B cell (primary cell): ENCODE results near the gene CD6. TPM values are rescaled to one million over a fixed set of nuclear protein-coding genes. Genes with fewer than 3 reads are reported as not detected.
A peak's percentile ranks its signal among the peaks of the same experiment; 100 is the strongest.
"Not testable (repeated sequence)": the region's sequence is repeated elsewhere in the genome, so short reads cannot be mapped to it uniquely, and the experiment has no call there.

Source experiments
- ATAC-seq: fragments of 200-7000 bp; cut with Tn5 transposase; one replicate; pipeline ENCODE4 v1.10.0; 2021; ENCODE audit warnings: low read depth, mild to moderate bottlenecking, moderate number of reproducible peaks, moderate library complexity
- CTCF ChIA-PET: fragments of 350-600 bp; sonication (Branson Sonifier 250); formaldehyde crosslinking; loops from one replicate; lab custom pipeline; 2021; ENCODE audit warnings: antibody characterized with exemption, inconsistent platforms; lab: Charles Lee
- POLR2A ChIA-PET: fragments of 350-600 bp; sonication (Branson Sonifier 250); formaldehyde crosslinking; loops from one replicate; lab custom pipeline; 2021; ENCODE audit warnings: antibody characterized with exemption; lab: Charles Lee
- DNase-seq: peaks from one replicate; pipeline ENCODE4 v3.0.0; 2013
- H2AFZ ChIP-seq: 2 replicates; pipeline ENCODE4 v1.6.1; 2012; ENCODE audit warnings: mild to moderate bottlenecking, low read depth, low read length; ENCODE audit not compliant: insufficient read depth, poor library complexity, severe bottlenecking
- H3K27ac ChIP-seq, 2 donors: 1 replicate in 1 of 2; 2 replicates in 1 of 2; pipeline ENCODE4 v1.5.1; 2012 to 2013; ENCODE audit warnings: low read length in 2 of 2, mild to moderate bottlenecking in 2 of 2, moderate library complexity in 1 of 2
- H3K27me3 ChIP-seq, 4 experiments: fragments of 200-600 bp in 1 of 4; sonication (generic) in 1 of 4; replicated peaks in 1 of 4; 1 replicate in 2 of 4; 2 replicates in 2 of 4; pipeline versions ENCODE4 v1.6.1 to v1.7.0; 2013 to 2016; ENCODE audit warnings: low read length in 3 of 4, mild to moderate bottlenecking in 2 of 4, mixed read lengths in 1 of 4, moderate library complexity in 1 of 4; ENCODE audit not compliant: insufficient read depth in 4 of 4, control insufficient read depth in 3 of 4; ENCODE audit errors: control extremely low read depth in 1 of 4
- H3K36me3 ChIP-seq, 2 experiments: replicated peaks in 1 of 2; 1 replicate in 1 of 2; 2 replicates in 1 of 2; pipeline versions ENCODE4 v1.6.1 to v1.7.1; 2013; ENCODE audit warnings: low read length in 1 of 2; ENCODE audit not compliant: insufficient read depth in 2 of 2, control insufficient read depth in 1 of 2; ENCODE audit errors: control extremely low read depth in 1 of 2, extremely low read depth in 1 of 2
- H3K4me1 ChIP-seq, 2 donors: fragments of 200-600 bp in 1 of 2; sonication (generic) in 1 of 2; 1 replicate in 1 of 2; 2 replicates in 1 of 2; pipeline versions ENCODE4 v1.5.1 to v1.6.1; 2013 to 2017; ENCODE audit warnings: low read length in 2 of 2; ENCODE audit not compliant: control insufficient read depth in 2 of 2, insufficient read depth in 2 of 2
- H3K4me2 ChIP-seq: replicated peaks from 2 replicates; pipeline ENCODE3; 2012; ENCODE audit warnings: mild to moderate bottlenecking, low read depth, low read length; ENCODE audit not compliant: poor library complexity, severe bottlenecking
- H3K4me3 ChIP-seq, 5 experiments: fragments of 200-600 bp in 1 of 5; sonication (generic) in 1 of 5; 1 replicate in 3 of 5; 2 replicates in 2 of 5; pipeline versions ENCODE4 v1.5.1 to v1.7.0; 2011 to 2016; ENCODE audit warnings: low read length in 4 of 5, mild to moderate bottlenecking in 4 of 5, low read depth in 2 of 5, control low read depth in 1 of 5, moderate library complexity in 1 of 5; ENCODE audit not compliant: insufficient read depth in 1 of 5; ENCODE audit errors: control extremely low read depth in 1 of 5, extremely low read depth in 1 of 5
- H3K79me2 ChIP-seq: fragments of 200-600 bp; sonication (generic); one replicate; pipeline ENCODE4 v1.6.0; 2016; ENCODE audit warnings: low read length; ENCODE audit not compliant: control insufficient read depth, insufficient read depth
- H3K9ac ChIP-seq: fragments of 200-600 bp; sonication (generic); 2 replicates; pipeline ENCODE4 v1.6.1; 2017; ENCODE audit warnings: mild to moderate bottlenecking, low read length, moderate library complexity
- H3K9me3 ChIP-seq, 3 donors: one replicate each; pipeline versions ENCODE4 v1.6.1 to v1.7.1; 2013; ENCODE audit warnings: low read length in 2 of 3; ENCODE audit not compliant: control insufficient read depth in 2 of 3, insufficient read depth in 1 of 3; ENCODE audit errors: control extremely low read depth in 1 of 3
- H4K20me1 ChIP-seq: 2 replicates; pipeline ENCODE4 v1.6.0; 2012; ENCODE audit warnings: mild to moderate bottlenecking, low read length; ENCODE audit not compliant: insufficient read depth, control insufficient read depth, poor library complexity, severe bottlenecking
- H3K27ac Mint-ChIP-seq: one replicate; pipeline ENCODE4 v1.8.0; 2021; ENCODE audit warnings: mixed read lengths
- H3K27me3 Mint-ChIP-seq: one replicate; pipeline ENCODE4 v1.8.0; 2021; ENCODE audit warnings: mixed read lengths
- H3K4me1 Mint-ChIP-seq: one replicate; pipeline ENCODE4 v1.8.0; 2021; ENCODE audit warnings: mixed read lengths
- H3K4me3 Mint-ChIP-seq: one replicate; pipeline ENCODE4 v1.8.0; 2021; ENCODE audit warnings: mixed read lengths
- H3K9me3 Mint-ChIP-seq: one replicate; pipeline ENCODE4 v1.8.0; 2022; ENCODE audit warnings: mixed read lengths; ENCODE audit not compliant: insufficient read depth
- CTCF ChIP-seq: fragments of 200-600 bp; IDR thresholded peaks from one replicate; pipeline ENCODE4 v1.8.0; 2022; ENCODE audit warnings: antibody characterized with exemption, mild to moderate bottlenecking
- EZH2 ChIP-seq: IDR thresholded peaks from 2 replicates; pipeline ENCODE4 v1.6.1; 2012; ENCODE audit warnings: borderline replicate concordance, low read depth, mild to moderate bottlenecking, moderate library complexity, low read length; ENCODE audit not compliant: insufficient read depth, poor library complexity, severe bottlenecking
- WGBS: methylation state at CpG from one replicate; pipeline ENCODE4 v1.1.5; 2013; ENCODE audit warnings: missing lambda C conversion rate; ENCODE audit not compliant: insufficient coverage; 5-methylcytosine and 5-hydroxymethylcytosine counted together
- intact Hi-C: fragments of 100-400 bp; cut with micrococcal nuclease; formaldehyde crosslinking; loops from one replicate; pipeline ENCODE4 v1.10.0; 2022
- polyA plus RNA-seq: library from polyadenylated mRNA; depleted of rRNA; stranded (reverse); fragments of >200 nt; gene quantifications from 2 replicates; pipeline ENCODE4 v1.2.3, GENCODE V29; 2012
- total RNA-seq, 2 donors: library from RNA; stranded (reverse); fragments of 120-200 nt in 1 of 2; gene quantifications; 1 replicate in 1 of 2; 2 replicates in 1 of 2; pipeline versions ENCODE4 v1.2.3 to v1.2.4, GENCODE V29; 2013 to 2022

Gene CD6
- total and polyA plus RNA-seq, 2 donors (not counting 1 experiment from before 2014, with no cell fraction given) = 9.3 to 13.6 TPM

GRCh38 chr11:61062181-61062930 lies 90.9 kb downstream of the CD6 start:
- 100% methylated on average over 4 of the region's 9 CpGs for WGBS
- TF ChIP-seq CTCF = no peak
- TF ChIP-seq EZH2 = no peak
- POLR2A ChIA-PET = interaction anchor here (0.6 to 2.1 kb wide), 4 partner anchors 8 to 11 kb away, joined by 3 to 9 read pairs (median 4); no protein-coding TSS in a partner anchor
- Mint-ChIP-seq H3K27ac (peak overlapping the region; percentile 86), H3K9me3 (no peaks in the 10 kb centered on the region), H3K4me1 (peaks cover 37% of the 10 kb centered on the region), H3K27me3 (no peaks in the 10 kb centered on the region), H3K4me3 (no peak overlapping the region)
- Histone ChIP-seq H3K4me3 (no peak overlapping the region), H3K4me1 (peaks cover 20 to 25% of the 10 kb centered on the region in 2 donors), H3K79me2 (no peaks in the 10 kb centered on the region), H2AFZ (no peak overlapping the region), H3K27ac (peak overlapping the region in 1 of 2 donors; percentile 44), H3K9me3 (no peaks in the 10 kb centered on the region), H3K27me3 (no peaks in the 10 kb centered on the region), H3K4me2 (peak overlapping the region; percentile 61), H3K9ac (no peak overlapping the region), H4K20me1 (no peaks in the 10 kb centered on the region), H3K36me3 (no peaks in the 10 kb centered on the region)
- ATAC-seq (no peak), DNase-seq (no peak)
- CTCF ChIA-PET = interaction anchor here (1.8 kb wide), 2 partner anchors 8 to 92 kb away, joined by 5 to 7 read pairs; no protein-coding TSS in a partner anchor
- intact Hi-C loops = loop anchor here (5.0 kb wide), 1 partner anchor 35 kb away; no protein-coding TSS in a partner anchor

GRCh38 chr11:61065236-61065635 lies 93.8 kb downstream of the CD6 start:
- H3K27ac Mint-ChIP-seq, DNase-seq, H3K27ac ChIP-seq, H3K4me3 ChIP-seq, H4K20me1 ChIP-seq, H3K9me3 Mint-ChIP-seq, ATAC-seq, H3K79me2 ChIP-seq, H3K36me3 ChIP-seq, H3K4me2 ChIP-seq, H3K27me3 ChIP-seq, H3K27me3 Mint-ChIP-seq, H2AFZ ChIP-seq, H3K9ac ChIP-seq, intact Hi-C loops, H3K4me3 Mint-ChIP-seq: not testable (repeated sequence)
- H3K9me3 ChIP-seq = peaks cover 2 to 15% (median 6%) of the 10 kb centered on the region in 3 donors
- peaks cover 25 to 40% of the 10 kb centered on the region in 2 donors for H3K4me1 ChIP-seq
- ChIA-PET CTCF (interaction anchor here (0.9 to 1.6 kb wide), 3 partner anchors 9 to 37 kb away, joined by 3 to 7 read pairs (median 3); no protein-coding TSS in a partner anchor), POLR2A (interaction anchor here (0.5 to 2.0 kb wide), 2 partner anchors 13 to 23 kb away, joined by 6 to 8 read pairs; no protein-coding TSS in a partner anchor)
- WGBS = 99% methylated on average over 13 of the region's 13 CpGs
- peaks cover 60% of the 10 kb centered on the region for H3K4me1 Mint-ChIP-seq
